Choroid plexus epithelial cell (primary cell): ENCODE results near the gene CAMK2B.

Experiments
- DNase-seq: peaks from one replicate; pipeline ENCODE4 v3.0.0-alpha.2; 2010; ENCODE audit warnings: low read depth
- H3K4me3 ChIP-seq: 2 replicates; pipeline ENCODE4 v1.5.1; 2011; ENCODE audit warnings: low read depth, mild to moderate bottlenecking, control low read depth, low read length, moderate library complexity
- CTCF ChIP-seq: conservative IDR thresholded peaks from 2 replicates; pipeline ENCODE4 v1.5.1; 2011; ENCODE audit warnings: low read depth, mild to moderate bottlenecking, control low read depth, inconsistent platforms, low read length, moderate library complexity

CAMK2B gene

DNA sequence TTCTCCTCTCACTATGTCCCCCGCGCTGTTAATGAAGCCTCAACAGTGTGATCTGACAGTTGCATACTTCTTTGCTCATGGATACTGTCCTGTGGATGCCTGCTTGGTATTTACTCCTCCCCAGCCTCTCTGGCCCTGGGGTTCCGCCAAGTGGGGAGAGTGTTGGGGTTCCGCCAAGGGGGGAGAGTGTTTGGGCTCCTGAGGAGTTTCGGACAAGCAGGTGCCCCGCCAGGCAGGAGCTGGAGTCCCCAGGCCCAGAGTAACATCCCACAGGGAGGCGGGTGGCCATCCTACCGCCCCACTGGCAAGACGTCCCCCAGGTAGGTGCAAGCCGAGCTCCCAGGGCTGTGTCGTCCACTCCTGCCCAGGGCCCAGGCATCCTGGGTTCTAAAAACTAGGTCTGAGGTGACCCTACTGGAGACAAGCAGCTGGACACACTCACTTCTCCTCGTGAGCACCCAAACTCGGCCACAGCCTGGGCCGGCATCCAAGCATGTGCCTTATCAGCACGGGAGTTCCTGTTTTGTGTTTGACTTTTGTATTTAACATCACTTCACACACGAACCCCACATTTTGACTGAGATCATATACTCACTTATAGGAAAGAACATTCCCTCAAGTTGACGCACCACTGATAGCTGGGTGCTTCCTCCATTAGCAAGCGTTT lies 34.2 kb downstream of the CAMK2B start:
- H3K4me3 ChIP-seq: no peak overlapping the region
- peak; percentile 93 for DNase-seq
- no peak for TF ChIP-seq CTCF

DNA sequence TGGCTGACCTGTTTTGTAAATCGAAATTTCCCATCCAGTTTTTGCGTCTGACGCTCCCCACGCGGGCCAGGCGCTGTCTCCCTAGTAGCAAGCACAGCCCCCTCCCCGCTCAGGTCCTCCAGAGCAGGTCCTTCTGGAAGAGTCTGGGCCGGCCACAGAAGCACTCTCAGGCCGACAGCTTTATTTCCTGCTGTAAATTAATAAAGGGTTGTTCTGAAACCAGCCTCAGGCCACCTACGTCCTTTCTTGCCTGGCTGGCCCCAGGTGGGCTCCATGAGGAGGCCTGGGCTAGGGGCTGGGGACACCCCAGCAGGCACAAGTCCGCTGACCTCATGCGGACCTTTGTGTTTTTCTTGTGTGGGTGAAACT lies 35.2 kb downstream of the CAMK2B start:
- no peak overlapping the region for H3K4me3 ChIP-seq
- no peak for TF ChIP-seq CTCF
- no peak for DNase-seq

DNA sequence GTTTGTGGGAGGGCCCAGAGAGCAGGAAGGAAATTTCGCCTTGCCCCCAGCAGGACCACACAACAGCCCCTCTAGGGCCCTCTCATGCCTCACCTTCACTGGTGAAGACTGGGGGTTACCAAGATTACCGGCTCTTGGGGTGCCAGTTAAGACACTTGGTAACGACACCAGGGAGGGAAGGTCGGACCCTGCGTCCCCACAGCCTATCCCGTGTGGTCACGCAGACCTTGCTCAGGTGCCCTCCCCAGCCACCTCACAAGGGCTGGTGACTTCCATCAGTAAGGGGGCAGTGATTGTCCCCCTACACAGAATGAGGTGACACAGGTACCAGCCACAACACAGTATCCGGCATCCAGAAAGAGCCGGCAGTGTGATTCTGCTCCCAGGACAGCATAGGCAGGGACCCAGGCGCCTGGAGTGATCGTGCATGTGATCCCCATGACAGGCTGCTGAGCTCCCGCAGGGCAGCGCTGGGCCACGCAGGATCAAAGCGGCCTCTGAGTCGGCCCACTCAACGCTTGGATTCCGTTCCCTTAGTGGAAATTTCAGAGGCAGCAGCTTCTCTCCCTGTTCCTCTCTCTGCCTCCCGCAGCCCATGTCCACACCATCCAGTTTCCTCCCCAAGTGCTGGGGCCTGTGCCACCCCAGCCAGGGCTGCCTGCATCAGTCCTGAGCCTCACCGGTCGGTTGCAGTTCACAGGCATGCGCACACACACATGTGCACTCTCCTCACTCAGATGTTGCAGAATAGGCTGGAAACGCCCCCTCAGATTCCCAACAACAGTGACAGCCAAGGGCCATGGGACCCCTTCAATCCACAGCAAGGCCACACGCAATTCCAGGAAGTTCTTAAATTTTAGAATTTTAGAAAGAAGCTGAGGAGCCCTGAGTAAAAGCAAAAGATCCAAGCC lies 35.8 kb downstream of the CAMK2B start:
- H3K4me3 ChIP-seq: no peak overlapping the region
- no peak for TF ChIP-seq CTCF
- DNase-seq: no peak

DNA sequence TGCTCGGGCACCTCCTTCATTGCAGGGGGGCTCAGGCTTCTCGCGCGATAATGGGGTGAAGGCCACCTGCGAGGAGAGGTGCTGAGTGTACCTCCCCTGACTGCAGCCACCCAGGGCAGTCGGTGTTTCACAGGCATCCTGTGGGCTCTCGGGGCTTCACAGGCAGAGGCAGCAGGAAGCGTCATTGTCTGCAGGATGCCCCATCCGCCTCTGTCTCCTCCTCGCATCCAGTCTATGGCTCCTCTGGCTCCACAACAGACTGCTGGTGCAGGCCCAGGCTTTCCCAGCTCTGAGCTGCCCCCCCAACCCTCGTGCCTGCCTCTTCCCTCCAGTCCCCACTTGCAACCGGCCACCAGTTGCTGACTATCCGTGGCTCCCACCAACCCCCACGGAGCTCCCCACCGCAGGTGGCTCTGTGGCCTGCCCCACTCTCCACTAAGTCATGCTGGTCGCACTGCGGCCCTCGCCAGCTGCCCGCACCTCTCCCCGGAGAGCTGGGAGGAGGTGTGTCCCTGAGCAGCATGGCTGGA lies 36.5 kb downstream of the CAMK2B start:
- H3K4me3 ChIP-seq: no peak overlapping the region
- no peak for TF ChIP-seq CTCF
- no peak for DNase-seq

GRCh38 chr7:44288381-44288685 lies 37.1 kb downstream of the CAMK2B start:
- H3K4me3 ChIP-seq: no peak overlapping the region
- no peak for TF ChIP-seq CTCF
- no peak for DNase-seq

DNA sequence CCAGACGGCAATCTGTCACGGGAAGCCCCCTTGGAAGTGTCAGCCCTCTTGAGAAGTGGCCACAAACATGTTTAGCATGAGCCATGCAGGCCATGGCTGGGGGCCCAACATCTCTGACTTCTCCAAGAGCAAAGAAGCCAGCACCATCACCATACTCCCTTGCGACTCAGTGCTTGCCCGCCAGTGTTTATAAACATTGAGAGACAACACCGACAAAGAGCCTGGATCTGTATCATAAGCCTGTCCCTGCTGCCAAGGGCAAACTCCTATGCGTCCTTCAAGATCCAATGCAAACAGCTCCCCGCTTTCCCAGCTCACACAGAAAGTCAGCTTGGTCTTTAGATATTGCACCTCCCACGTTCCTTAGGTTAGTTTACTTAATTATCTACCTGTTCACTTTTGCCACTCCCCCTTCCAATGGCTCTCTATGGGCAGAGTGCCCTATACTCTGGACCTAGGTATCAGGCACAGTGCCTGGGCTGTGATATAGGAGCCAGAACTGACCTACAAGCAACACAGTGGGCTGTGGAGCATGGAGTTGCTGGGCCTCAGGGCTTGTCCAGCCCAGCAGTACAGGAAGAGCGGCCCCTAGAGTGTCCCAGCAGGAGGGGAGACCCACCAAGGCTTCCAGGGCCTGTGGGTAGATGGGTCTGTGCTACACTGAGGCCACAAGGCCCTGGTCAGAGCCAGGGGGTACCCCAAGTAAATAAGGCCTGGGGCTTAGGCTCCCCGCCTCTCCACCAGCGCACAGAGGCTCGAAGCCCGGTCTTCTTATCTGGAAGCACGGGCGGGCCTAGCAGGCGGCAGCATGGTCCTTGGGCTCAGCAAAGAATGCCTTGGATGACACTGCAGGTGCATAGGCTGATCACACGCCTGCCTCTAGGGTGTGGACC lies 37.7 kb downstream of the CAMK2B start:
- H3K4me3 ChIP-seq: no peak overlapping the region
- no peak for DNase-seq
- no peak for TF ChIP-seq CTCF
